NB4 (cell line): Measurements from ENCODE around the gene PRR35.
"Not testable (repeated sequence)": the region's sequence is repeated elsewhere in the genome, so short reads cannot be mapped to it uniquely, and the experiment has no call there.

Experiments used
- DNase-seq: peaks from one replicate; pipeline ENCODE4 v3.0.0; 2010; ENCODE audit warnings: low read depth
- H3K4me3 ChIP-seq: one replicate; pipeline ENCODE4 v1.5.1; 2011; ENCODE audit warnings: mild to moderate bottlenecking, low read depth, low read length, moderate library complexity
- MYC ChIP-seq: IDR thresholded peaks from 2 replicates; pipeline ENCODE4 v1.6.1; 2011; ENCODE audit warnings: low read depth, low read length
- POLR2A ChIP-seq: IDR thresholded peaks from 2 replicates; pipeline ENCODE4 v1.6.1; 2011; ENCODE audit warnings: mild to moderate bottlenecking; ENCODE audit not compliant: insufficient read length; ENCODE audit errors: extremely low read depth
- TF ChIP-seq, protein P1 (sequence below): IDR thresholded peaks from one replicate; pipeline ENCODE4 v1.5.1; 2012; ENCODE audit warnings: low read depth, low read length
- TF ChIP-seq, protein P2 (sequence below): IDR thresholded peaks from 2 replicates; pipeline ENCODE4 v1.6.1; 2011; ENCODE audit warnings: low read depth, low read length

PRR35 gene

DNA sequence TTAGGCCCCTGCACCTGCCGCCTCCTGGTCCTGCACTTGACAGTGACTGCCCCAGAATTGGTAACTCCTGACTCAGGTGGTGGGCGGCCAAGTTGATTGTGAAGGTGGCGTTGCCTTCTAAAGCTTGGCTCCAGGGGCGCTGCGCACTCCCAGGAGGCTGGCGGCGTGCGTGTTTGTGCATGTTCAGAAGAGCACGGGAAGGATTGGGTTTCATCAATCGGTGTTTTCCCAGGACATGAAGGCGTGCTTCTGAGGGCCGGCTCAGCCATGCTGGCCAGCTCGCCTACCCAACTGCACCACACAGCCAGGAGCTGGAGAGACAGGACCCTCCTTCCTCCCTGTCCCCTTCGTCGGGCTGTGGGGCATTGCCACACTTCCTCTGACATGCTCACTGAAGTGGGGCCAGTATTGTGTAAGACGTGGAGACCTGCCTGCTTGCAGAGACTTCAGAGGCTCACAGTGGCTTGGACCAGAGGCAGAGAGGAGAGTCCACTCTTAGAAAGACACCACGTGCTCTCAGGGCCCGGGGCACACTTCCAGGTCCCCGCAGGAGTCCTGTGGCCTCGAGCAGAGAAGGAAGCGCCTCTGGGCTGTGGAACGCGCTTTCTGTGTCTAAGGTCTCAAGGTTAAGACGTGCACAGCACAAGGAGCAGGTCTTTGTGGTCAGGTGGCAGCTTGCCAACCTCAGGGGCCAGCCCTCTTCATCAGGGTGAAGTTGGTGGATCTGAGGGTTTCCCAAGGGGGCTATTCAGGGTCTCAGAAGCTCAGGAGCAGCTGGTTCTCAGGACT is 32.5 kb downstream of the PRR35 start:
- peak overlapping the region; percentile 53 for H3K4me3 ChIP-seq
- DNase-seq, result peak; percentile 96
- TF ChIP-seq POLR2A, result peak; percentile 57
- TF ChIP-seq, protein P1, sequence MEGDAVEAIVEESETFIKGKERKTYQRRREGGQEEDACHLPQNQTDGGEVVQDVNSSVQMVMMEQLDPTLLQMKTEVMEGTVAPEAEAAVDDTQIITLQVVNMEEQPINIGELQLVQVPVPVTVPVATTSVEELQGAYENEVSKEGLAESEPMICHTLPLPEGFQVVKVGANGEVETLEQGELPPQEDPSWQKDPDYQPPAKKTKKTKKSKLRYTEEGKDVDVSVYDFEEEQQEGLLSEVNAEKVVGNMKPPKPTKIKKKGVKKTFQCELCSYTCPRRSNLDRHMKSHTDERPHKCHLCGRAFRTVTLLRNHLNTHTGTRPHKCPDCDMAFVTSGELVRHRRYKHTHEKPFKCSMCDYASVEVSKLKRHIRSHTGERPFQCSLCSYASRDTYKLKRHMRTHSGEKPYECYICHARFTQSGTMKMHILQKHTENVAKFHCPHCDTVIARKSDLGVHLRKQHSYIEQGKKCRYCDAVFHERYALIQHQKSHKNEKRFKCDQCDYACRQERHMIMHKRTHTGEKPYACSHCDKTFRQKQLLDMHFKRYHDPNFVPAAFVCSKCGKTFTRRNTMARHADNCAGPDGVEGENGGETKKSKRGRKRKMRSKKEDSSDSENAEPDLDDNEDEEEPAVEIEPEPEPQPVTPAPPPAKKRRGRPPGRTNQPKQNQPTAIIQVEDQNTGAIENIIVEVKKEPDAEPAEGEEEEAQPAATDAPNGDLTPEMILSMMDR, result peak; percentile 29
- TF ChIP-seq MYC, result peak; percentile 84
- TF ChIP-seq, protein P2, sequence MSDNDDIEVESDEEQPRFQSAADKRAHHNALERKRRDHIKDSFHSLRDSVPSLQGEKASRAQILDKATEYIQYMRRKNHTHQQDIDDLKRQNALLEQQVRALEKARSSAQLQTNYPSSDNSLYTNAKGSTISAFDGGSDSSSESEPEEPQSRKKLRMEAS, result peak; percentile 96

DNA sequence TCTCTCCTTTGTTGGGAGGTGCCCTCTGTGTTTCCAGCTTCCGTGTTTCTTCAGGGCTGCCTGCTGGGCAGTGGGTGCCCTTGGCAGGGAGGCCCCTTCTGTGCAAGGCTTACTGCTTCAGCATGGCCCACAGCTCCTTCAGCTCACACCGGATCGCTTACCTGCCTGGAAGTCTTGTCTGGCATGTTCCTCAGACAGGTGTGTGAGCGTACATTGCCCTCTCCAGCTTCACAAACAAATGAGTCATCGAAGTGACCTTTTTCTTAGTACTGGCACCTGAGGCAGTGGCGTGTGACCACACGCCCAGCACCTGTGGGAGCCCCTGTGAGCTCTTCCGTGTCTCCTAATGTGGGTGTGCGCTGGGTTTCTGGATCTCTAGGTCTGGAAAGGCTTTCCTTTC is 33.2 kb downstream of the PRR35 start:
- TF ChIP-seq MYC, result no peak
- TF ChIP-seq, protein P2, result no peak
- no peak for TF ChIP-seq POLR2A
- H3K4me3 ChIP-seq, result peak overlapping the region; percentile 17
- no peak for DNase-seq

DNA sequence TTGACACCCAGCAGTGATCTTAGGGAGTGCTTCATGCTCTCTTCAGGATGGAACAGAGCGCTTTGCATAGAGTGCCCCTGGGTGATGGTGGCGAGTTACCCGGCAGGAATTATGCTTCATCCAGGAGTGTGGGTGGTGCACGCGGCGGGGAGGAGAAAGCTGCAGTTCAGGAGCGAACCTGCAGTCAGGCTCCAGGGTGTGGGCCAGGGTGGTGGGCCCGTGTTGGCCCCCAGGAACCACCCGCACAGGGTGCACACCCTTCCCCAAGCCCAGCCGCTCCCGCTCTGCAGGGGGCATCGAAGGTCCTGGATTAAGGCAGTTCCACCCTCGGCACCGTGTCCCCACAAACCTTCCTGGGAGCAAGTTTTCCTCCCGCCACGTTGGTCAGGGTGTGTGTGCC is 33.6 kb downstream of the PRR35 start:
- H3K4me3 ChIP-seq, result peak overlapping the region; percentile 17
- no peak for DNase-seq
- TF ChIP-seq POLR2A (no peak), MYC (no peak)
- TF ChIP-seq, protein P1, result no peak
- TF ChIP-seq, protein P2, result no peak

DNA sequence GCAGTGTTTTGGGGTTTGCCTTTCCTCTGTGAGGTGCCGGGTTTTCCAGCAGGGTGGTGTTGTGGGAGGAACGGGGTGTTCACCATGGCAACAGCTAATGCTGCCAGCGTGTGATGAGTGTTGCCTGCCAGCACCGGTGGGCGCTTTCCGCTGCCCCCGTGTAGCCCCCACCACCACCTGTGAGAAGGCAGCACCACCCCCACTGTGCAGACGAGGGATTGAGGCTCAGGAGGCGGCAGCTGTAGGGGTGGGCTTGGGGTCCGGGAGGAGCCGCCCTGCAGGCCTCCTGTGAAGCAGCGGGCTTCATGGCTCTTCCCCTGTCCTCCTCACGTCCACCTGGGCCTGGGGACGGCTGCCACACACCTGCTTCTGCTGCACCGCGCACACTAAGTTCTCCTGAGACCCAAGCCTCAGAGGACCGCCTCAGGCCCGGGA is 34.9 kb downstream of the PRR35 start:
- no peak for TF ChIP-seq MYC
- TF ChIP-seq, protein P2, result no peak
- TF ChIP-seq POLR2A, result no peak
- TF ChIP-seq, protein P1, result no peak
- DNase-seq, result no peak

DNA sequence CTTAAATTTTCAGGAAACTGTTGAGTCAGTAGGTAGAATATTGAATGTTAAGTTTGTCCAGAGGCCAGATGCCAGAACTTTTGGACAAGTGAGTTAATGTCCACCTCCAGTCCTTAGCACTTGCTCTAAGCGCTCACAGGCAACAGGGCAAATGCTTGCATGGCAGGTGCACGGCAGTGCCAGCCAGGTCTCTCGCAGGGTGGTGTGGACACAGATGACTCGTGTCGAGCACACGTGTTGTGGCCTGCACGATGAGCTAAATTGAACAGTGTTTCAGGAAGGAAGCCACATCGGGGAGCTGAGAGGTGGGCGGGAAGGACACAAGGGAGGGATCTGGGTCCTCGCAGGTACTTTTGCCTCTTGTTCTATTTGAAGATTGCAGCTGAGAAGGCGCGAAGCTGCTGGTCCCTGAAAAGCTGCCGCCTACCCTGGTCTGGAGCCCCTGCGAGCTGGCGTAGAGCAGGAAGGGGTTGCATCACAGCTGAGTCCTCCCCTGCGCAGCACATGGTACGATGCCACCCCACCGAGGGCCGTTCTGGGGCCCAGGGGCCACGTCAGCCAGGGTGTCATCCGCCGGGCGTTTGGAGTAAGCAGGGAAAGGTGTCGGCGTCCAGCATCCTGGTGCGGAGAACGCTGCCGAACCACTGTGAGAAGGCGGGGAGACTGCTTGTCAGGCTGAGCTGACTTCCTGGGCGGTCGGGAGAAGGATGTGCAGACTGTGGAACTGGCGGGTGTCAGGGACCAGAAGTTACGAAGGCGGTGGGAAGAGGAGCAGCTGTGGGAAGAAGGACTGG is 35.9 kb downstream of the PRR35 start:
- TF ChIP-seq MYC, result peak; percentile 30; the same call in 1 of the 2 replicates
- TF ChIP-seq, protein P1, result no peak
- TF ChIP-seq, protein P2, result peak; percentile 71; the same call in 1 of the 2 replicates
- peak; percentile 55 for DNase-seq
- no peak overlapping the region for H3K4me3 ChIP-seq

More for the DNA sequence above, 34.9 kb downstream of the PRR35 start:
- H3K4me3 ChIP-seq, result no peak overlapping the region

DNA sequence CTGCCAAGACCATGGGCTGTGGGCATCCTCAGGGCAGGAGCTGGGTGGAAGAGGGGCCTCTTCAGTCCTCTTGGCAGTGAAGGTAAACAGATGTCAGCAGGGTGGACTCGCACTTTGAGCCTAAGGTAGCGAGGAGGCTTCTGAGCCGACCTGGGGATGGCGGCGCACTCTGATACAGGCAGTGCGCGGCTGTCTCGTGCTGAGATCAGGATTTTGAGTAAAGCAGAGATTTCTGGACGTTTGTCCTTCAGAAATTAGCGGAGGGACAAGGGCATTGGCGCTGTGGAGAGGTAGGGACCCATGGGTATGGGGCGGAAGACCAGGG is 36.5 kb downstream of the PRR35 start:
- DNase-seq, result no peak
- TF ChIP-seq, protein P2, result no peak
- TF ChIP-seq, protein P1, result no peak
- no peak for TF ChIP-seq POLR2A
- no peak for TF ChIP-seq MYC
- no peak overlapping the region for H3K4me3 ChIP-seq

DNA sequence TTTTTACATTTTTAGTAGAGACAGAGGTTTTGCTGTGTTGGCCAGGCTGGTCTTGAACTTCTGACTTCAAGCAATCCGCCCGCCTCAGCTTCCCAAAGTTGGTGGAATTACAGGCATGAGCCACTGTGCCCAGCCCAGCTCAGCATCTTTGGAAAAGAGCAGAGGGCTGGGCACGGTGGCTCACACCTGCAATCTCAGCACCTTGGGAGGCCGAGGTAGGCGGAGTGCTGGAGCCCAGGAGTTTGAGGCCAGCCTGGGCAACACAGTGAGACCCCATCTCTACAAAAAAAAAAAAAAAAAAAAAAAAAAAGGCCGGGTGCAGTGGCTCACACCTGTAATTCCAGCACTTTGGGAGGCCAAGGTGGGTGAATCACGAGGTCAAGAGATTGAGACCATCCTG is 37.5 kb downstream of the PRR35 start:
- DNase-seq, H3K4me3 ChIP-seq: not testable (repeated sequence)
